ENCODE data around the gene SYT2.

GRCh38 chr1:202708456-202709275 lies 1.6 kb downstream of the SYT2 start:
- TF ChIP-seq POLR2AphosphoS5 (IDR thresholded peaks at IDR 0.05; ENCODE audit: low read depth, low read length) (no peak), REST (IDR thresholded peaks at IDR 0.05; ENCODE audit: insufficient read depth in 1 of 2, low read depth in 2 of 2, low read length in 2 of 2) (no peak), TAF1 (IDR thresholded peaks at IDR 0.05; ENCODE audit: borderline replicate concordance, insufficient read depth, low read length) (no peak), SIN3A (IDR thresholded peaks at IDR 0.05; ENCODE audit: borderline replicate concordance, insufficient read depth, low read length) (no peak)

All from PFSK-1 (cell line).